GM12878 (cell line): ENCODE results near the gene HLA-DPB1. TPM values are rescaled to one million over a fixed set of nuclear protein-coding genes. Genes with fewer than 3 reads are reported as not detected.

Experiments
- ATAC-seq: fragments of 200-7000 bp; cut with Tn5 transposase; 3 replicates; pipeline ENCODE4 v1.9.1; 2020; ENCODE audit warnings: mild to moderate bottlenecking, moderate library complexity
- BruUV-seq: library from RNA; stranded (reverse); fragments of 400-500 nt; replicated peaks from 2 replicates; lab custom pipeline; 2021; lab: Mats Ljungman, UMichigan
- CTCF ChIA-PET: fragments of 300-600 bp; sonication (Branson Sonifier 250); formaldehyde crosslinking; extraction: SDS; loops from one replicate; lab custom pipeline; 2021; ENCODE audit warnings: inconsistent platforms; lab: Yijun Ruan, JAX
- POLR2A ChIA-PET: fragments of 350-600 bp; formaldehyde crosslinking; extraction: SDS; loops from one replicate; lab custom pipeline; 2021; ENCODE audit warnings: inconsistent platforms; lab: Charles Lee
- RAD21 ChIA-PET: fragments of 300-600 bp; sonication (Branson Sonifier 250); formaldehyde crosslinking; loops from one replicate; lab custom pipeline; 2023; ENCODE audit warnings: antibody characterized with exemption; ENCODE audit not compliant: unreplicated experiment; lab: Charles Lee
- SMC1A ChIA-PET: fragments of 300-600 bp; sonication (Branson Sonifier 250); formaldehyde crosslinking; loops from one replicate; lab custom pipeline; 2023; ENCODE audit not compliant: unreplicated experiment, uncharacterized antibody; lab: Charles Lee
- DNase-seq: peaks from one replicate; pipeline ENCODE4 v3.0.0-alpha.2; 2011; ENCODE audit warnings: low read depth, low spot score
- FAIRE-seq: peaks from 3 replicates; lab custom pipeline; 2011; peaks lifted over from hg19 to GRCh38; lab: Jason Lieb, UNC
- H2AFZ ChIP-seq: 2 replicates; pipeline ENCODE4 v1.6.0; 2011; ENCODE audit warnings: low read depth, low read length, control low read depth; ENCODE audit not compliant: control insufficient read depth
- H3K27ac ChIP-seq: 2 replicates; pipeline ENCODE4 v1.5.1; 2011; ENCODE audit warnings: control low read depth; ENCODE audit not compliant: control insufficient read depth, insufficient read depth
- H3K27me3 ChIP-seq, 2 experiments: replicated peaks in 1 of 2; 2 replicates each; pipeline versions ENCODE4 v1.6.0 to v1.6.1; 2011; ENCODE audit warnings: low read length in 1 of 2; ENCODE audit not compliant: control insufficient read depth in 2 of 2, insufficient read depth in 2 of 2
- H3K36me3 ChIP-seq, 2 experiments: 2 replicates each; pipeline ENCODE4 v1.5.1; 2011; ENCODE audit warnings: low read length in 1 of 2; ENCODE audit not compliant: control insufficient read depth in 2 of 2, insufficient read depth in 2 of 2
- H3K4me1 ChIP-seq: 2 replicates; pipeline ENCODE4 v1.6.1; 2011; ENCODE audit warnings: mild to moderate bottlenecking, low read length, moderate library complexity, mixed read lengths; ENCODE audit not compliant: control insufficient read depth, insufficient read depth
- H3K4me2 ChIP-seq: 2 replicates; pipeline ENCODE4 v1.6.0; 2011; ENCODE audit warnings: control low read depth; ENCODE audit not compliant: control insufficient read depth, insufficient read depth
- H3K4me3 ChIP-seq: fragments of 200-600 bp; sonication (generic); 2 replicates; pipeline ENCODE4 v1.5.1; 2016
- H3K79me2 ChIP-seq: 2 replicates; pipeline ENCODE4 v1.6.0; 2011; ENCODE audit warnings: low read length; ENCODE audit not compliant: control insufficient read depth, insufficient read depth
- H3K9ac ChIP-seq: 2 replicates; pipeline ENCODE4 v1.8.0; 2011; ENCODE audit warnings: low read length, control low read depth, mixed read lengths; ENCODE audit not compliant: control insufficient read depth, insufficient read depth
- H3K9me3 ChIP-seq: replicated peaks from 3 replicates; pipeline ENCODE4 v1.5.1; 2011; ENCODE audit warnings: mild to moderate bottlenecking, low read length; ENCODE audit not compliant: control insufficient read depth, insufficient read depth
- H4K20me1 ChIP-seq: 2 replicates; pipeline ENCODE4 v1.6.0; 2011; ENCODE audit not compliant: control insufficient read depth, insufficient read depth
- BCLAF1 ChIP-seq: fragments of 450-650 bp; IDR thresholded peaks from 2 replicates; pipeline ENCODE4 v1.6.1; 2017; ENCODE audit warnings: antibody characterized with exemption, mild to moderate bottlenecking, moderate library complexity
- CBFB ChIP-seq: IDR thresholded peaks from 2 replicates; pipeline ENCODE4 v1.6.1; 2016; ENCODE audit warnings: antibody characterized with exemption, low read depth
- CHD1 ChIP-seq: IDR thresholded peaks from 2 replicates; pipeline ENCODE4 v1.6.1; 2012; ENCODE audit warnings: low read depth, low read length, improper control_type of control experiment
- MXI1 ChIP-seq: fragments of 150-350 bp; IDR thresholded peaks from 2 replicates; pipeline ENCODE4 v1.6.1; 2011; ENCODE audit warnings: low read depth, mild to moderate bottlenecking, inconsistent platforms, low read length, improper control_type of control experiment
- POLR2A ChIP-seq: IDR thresholded peaks from 2 replicates; pipeline ENCODE4 v1.6.1; 2011; ENCODE audit warnings: low read depth, mild to moderate bottlenecking, low read length
- POLR2AphosphoS5 ChIP-seq: IDR thresholded peaks from 2 replicates; pipeline ENCODE4 v1.6.1; 2011; ENCODE audit warnings: mild to moderate bottlenecking, low read length, inconsistent platforms
- ZBED1 ChIP-seq: IDR thresholded peaks from 2 replicates; pipeline ENCODE4 v1.6.1; 2016; ENCODE audit warnings: borderline replicate concordance
- ZBTB4 ChIP-seq: fragments of 450-650 bp; formaldehyde crosslinking; IDR thresholded peaks from 2 replicates; pipeline ENCODE4 v1.4.0; 2022; ENCODE audit warnings: mild to moderate bottlenecking, moderate library complexity
- WGBS: methylation state at CpG from one replicate; pipeline ENCODE4 v1.1.6; 2016; ENCODE audit warnings: low lambda C conversion rate; ENCODE audit not compliant: insufficient replicate concordance, insufficient coverage; ENCODE audit errors: missing lambda C conversion rate; 5-methylcytosine and 5-hydroxymethylcytosine counted together
- in situ Hi-C: fragments of 300-500 bp; cut with MboI; formaldehyde crosslinking; loops from 9 replicates; pipeline ENCODE4 v1.14.3; 2018; ENCODE audit warnings: mixed read lengths
- intact Hi-C: fragments of 100-400 bp; cut with micrococcal nuclease; formaldehyde crosslinking; loops from one replicate; pipeline ENCODE4 v1.14.2; 2022; ENCODE audit not compliant: unreplicated experiment
- polyA plus RNA-seq, 11 experiments: library from polyadenylated mRNA; depleted of rRNA in 4 of 11; unstranded in 6 of 11; stranded (reverse) in 5 of 11; fragments of >200 nt; fragmentation: Nextera tagmentation in 4 of 11; fragmentation: Illumina TruSeq in 1 of 11; extraction: Ambion mirVana in 4 of 11; extraction: Trizol in 1 of 11; gene quantifications; 1 replicate in 1 of 11; 2 replicates in 10 of 11; pipeline versions ENCODE4 v1.2.1 to v1.2.3, GENCODE V29; 2011 to 2016; ENCODE audit warnings: inconsistent platforms in 2 of 11, missing spikeins in 2 of 11, low read depth in 1 of 11
- total RNA-seq, 4 experiments: library from RNA; depleted of rRNA in 3 of 4; stranded (reverse); fragments of >200 nt in 3 of 4; fragmentation: Illumina TruSeq in 1 of 4; extraction: Trizol in 1 of 4; gene quantifications; 2 replicates each; pipeline versions ENCODE4 v1.2.1 to v1.2.3, GENCODE V29; 2013 to 2021

Gene HLA-DPB1
- total and polyA plus RNA-seq, 10 of the 15 experiments (the other 5 are each of a cell fraction or from before 2014, with no cell fraction given) = 101 to 675 (median 352) TPM

GRCh38 chr6:33078919-33079521 lies 3.2 kb downstream of the HLA-DPB1 start:
- SMC1A ChIA-PET = interaction anchor here (1.0 to 7.7 kb wide), 6 partner anchors 11 to 71 kb away, joined by 3 to 177 read pairs (median 6); no protein-coding TSS in a partner anchor
- 0 out of 2 replicates have a peak overlapping the region, but pooled peaks have one; percentile 9 for H3K27ac ChIP-seq

More at GRCh38 chr6:33078919-33079521, 3.2 kb downstream of the HLA-DPB1 start:
- H3K4me3 ChIP-seq = peak overlapping the region; percentile 80
- ChIA-PET RAD21 (interaction anchor here (0.8 to 6.8 kb wide), 10 partner anchors 11 to 107 kb away, joined by 3 to 108 read pairs (median 4); partner anchors contain the start of gene HLA-DOA), CTCF (interaction anchor here (0.9 to 14.2 kb wide), 7 partner anchors 11 to 124 kb away, joined by 3 to 281 read pairs (median 8); no protein-coding TSS in a partner anchor), POLR2A (interaction anchor here (0.8 to 6.7 kb wide), 9 partner anchors 9 to 66 kb away, joined by 3 to 56 read pairs (median 4); no protein-coding TSS in a partner anchor)
- peaks cover 31% of the 10 kb centered on the region for H3K4me1 ChIP-seq
- WGBS = 24% methylated on average over 2 of the region's 2 CpGs
- peaks cover 4 to 15% of the 10 kb centered on the region in 2 experiments; a peak in 3 of 4 replicates for H3K36me3 ChIP-seq
- H3K9me3 ChIP-seq = no peaks in the 10 kb centered on the region
- no peaks in the 10 kb centered on the region for H4K20me1 ChIP-seq
- in situ Hi-C loops (no loop called here), intact Hi-C loops (no loop called here)
- FAIRE-seq (no peak), DNase-seq (no peak), ATAC-seq (no peak)
- TF ChIP-seq CBFB = no peak
- TF ChIP-seq BCLAF1 = no peak
- TF ChIP-seq CHD1 = no peak
- no peak for TF ChIP-seq ZBTB4 (CRISPR knock-in tag)
- 0 out of 2 replicates have a peak, but pooled peaks have one; percentile 4 for TF ChIP-seq MXI1
- TF ChIP-seq ZBED1 = no peak
- TF ChIP-seq POLR2AphosphoS5 = peak; percentile 74; the same call in 1 of the 2 replicates
- peak; percentile 50; the same call in 1 of the 2 replicates for TF ChIP-seq POLR2A
- H3K9ac ChIP-seq = peak overlapping the region; percentile 11; the same call in 1 of the 2 replicates
- no peaks in the 10 kb centered on the region for H3K27me3 ChIP-seq
- no peak overlapping the region for H2AFZ ChIP-seq
- peak overlapping the region; percentile 60 for H3K4me2 ChIP-seq
- H3K79me2 ChIP-seq = peaks cover 71% of the 10 kb centered on the region
- no TSS peak for BruUV-seq
